IPS-20b (cell line): ENCODE results near the gene PORCN.
A peak's percentile ranks its signal among the peaks of the same experiment; 100 is the strongest.

Experiments
- H3K27ac ChIP-seq: one replicate; pipeline ENCODE4 v1.5.1; 2013; ENCODE audit warnings: low read length
- H3K27me3 ChIP-seq: 2 replicates; pipeline ENCODE4 v1.6.1; 2013; ENCODE audit warnings: mild to moderate bottlenecking, low read length, inconsistent platforms; ENCODE audit not compliant: insufficient read depth
- H3K36me3 ChIP-seq: 2 replicates; pipeline ENCODE4 v1.6.1; 2013; ENCODE audit warnings: low read depth, mild to moderate bottlenecking, inconsistent platforms, low read length, moderate library complexity; ENCODE audit not compliant: insufficient read depth
- H3K4me1 ChIP-seq: 2 replicates; pipeline ENCODE4 v1.6.1; 2013; ENCODE audit warnings: mild to moderate bottlenecking, control low read depth, inconsistent platforms, low read length, moderate library complexity; ENCODE audit not compliant: insufficient read depth
- H3K4me3 ChIP-seq: 2 replicates; pipeline ENCODE4 v1.5.1; 2013; ENCODE audit warnings: mild to moderate bottlenecking, low read length, inconsistent platforms
- H3K9ac ChIP-seq: 2 replicates; pipeline ENCODE4 v1.6.1; 2013; ENCODE audit warnings: low read depth, mild to moderate bottlenecking, inconsistent platforms, low read length, moderate library complexity
- H3K9me3 ChIP-seq: 2 replicates; pipeline ENCODE4 v1.6.1; 2013; ENCODE audit warnings: mild to moderate bottlenecking, low read depth, low read length, inconsistent platforms; ENCODE audit not compliant: insufficient read depth

Gene PORCN

DNA sequence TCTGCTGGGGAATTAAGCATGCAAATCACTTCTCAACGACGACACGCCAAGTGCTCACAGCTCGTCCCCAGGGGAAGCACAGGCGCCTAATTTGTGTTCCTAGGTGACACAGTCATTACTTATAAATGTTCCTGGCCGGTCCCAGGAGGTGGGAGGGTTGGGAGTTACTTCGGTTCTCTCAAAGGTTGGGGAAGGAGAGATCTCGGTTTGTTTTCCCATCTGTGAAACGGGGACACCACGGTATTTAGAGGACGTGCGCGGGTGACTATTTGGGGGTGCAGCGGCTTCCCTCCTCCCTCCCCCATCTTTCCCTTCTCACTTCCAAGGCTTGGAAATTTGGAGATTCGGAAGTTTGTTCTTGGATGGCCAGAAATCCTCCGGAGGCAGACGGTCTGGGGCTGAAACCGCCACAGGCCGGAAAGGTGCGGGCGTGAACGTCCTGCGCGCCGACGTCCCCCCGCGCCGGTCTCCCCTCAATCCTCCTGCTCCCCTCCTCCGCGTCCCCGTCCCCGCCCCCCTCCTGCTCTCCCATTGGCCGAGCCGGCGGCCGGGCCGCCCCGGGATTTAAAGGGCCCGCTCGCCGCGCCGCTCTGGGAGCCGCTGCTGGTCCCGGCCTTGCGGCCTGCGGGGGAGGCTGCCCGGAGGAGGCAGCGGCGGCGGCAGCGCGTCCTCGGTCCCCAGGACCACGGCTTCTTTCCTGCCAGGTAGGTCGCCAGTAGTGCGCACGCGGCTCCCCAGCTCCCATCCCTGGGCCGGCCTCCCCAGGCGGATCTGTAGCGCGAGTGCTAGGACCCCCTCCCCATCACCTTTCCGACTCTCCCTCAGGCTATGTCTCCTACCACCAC is at the start of gene PORCN:
Gene PORCN, plus strand, starts transcription at position 593 of the 845 bp plus-strand sequence. CDS start 829 bp downstream, outside the sequence.
- H3K9me3 ChIP-seq, result no peaks in the 10 kb centered on the region
- no peaks in the 10 kb centered on the region for H3K27me3 ChIP-seq
- peak within 1 kb of the TSS; percentile 82 for H3K9ac ChIP-seq
- peak within 1 kb of the TSS; percentile 89 for H3K4me3 ChIP-seq
- no peaks in the 10 kb centered on the region for H3K4me1 ChIP-seq
- H3K36me3 ChIP-seq, result no peaks in the 10 kb centered on the region
- no peak within 1 kb of the TSS for H3K27ac ChIP-seq

DNA sequence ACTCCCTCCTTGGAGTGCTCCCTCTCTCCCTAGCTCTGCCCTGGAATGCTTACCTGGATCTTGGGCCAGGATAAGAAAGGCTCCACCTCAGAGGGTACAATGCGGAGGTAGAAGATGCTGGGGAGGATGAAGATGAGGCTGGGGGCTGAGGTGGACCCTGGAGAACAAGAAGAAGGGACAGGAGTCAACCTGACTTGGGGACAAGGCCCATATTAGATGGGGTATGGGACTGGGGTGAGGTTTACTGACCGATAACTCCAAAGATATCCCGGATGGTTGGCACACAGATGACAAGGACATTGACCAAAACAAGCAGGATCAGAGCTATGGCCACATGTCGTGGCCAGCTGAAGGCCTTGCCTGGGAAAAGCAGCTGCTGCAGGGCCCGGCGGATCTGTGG is 49.3 kb upstream of the PORCN start:
- Histone ChIP-seq H3K27ac (no peak overlapping the region), H3K4me3 (no peak overlapping the region), H3K9ac (no peak overlapping the region), H3K27me3 (no peaks in the 10 kb centered on the region), H3K9me3 (no peaks in the 10 kb centered on the region), H3K36me3 (peaks cover 22% of the 10 kb centered on the region; the same call in 1 of the 2 replicates), H3K4me1 (no peaks in the 10 kb centered on the region)

DNA sequence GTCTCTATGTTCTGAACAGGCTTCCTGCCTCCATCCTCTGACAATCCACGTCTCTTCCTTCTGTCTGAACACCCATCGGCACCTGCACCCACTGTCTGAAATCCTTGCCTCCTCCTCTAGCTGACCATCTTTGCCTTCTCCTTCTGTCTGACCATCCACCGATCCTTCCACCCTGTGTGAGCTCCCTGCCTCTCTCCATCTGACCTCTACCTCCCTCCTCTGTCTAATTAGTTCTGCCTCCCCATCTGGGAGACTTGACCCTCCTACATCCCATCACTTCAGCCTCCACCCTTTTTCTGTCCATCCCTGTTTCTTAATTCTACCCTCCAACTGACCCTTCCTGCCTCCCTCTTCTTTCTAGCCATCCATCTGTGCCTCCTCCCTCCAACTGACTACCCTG is 48.8 kb upstream of the PORCN start:
- H3K36me3 ChIP-seq, result peaks cover 22% of the 10 kb centered on the region; the same call in 1 of the 2 replicates
- H3K27ac ChIP-seq, result no peak overlapping the region
- no peak overlapping the region for H3K4me3 ChIP-seq
- no peaks in the 10 kb centered on the region for H3K4me1 ChIP-seq
- H3K27me3 ChIP-seq, result no peaks in the 10 kb centered on the region
- H3K9ac ChIP-seq, result no peak overlapping the region
- H3K9me3 ChIP-seq, result no peaks in the 10 kb centered on the region

DNA sequence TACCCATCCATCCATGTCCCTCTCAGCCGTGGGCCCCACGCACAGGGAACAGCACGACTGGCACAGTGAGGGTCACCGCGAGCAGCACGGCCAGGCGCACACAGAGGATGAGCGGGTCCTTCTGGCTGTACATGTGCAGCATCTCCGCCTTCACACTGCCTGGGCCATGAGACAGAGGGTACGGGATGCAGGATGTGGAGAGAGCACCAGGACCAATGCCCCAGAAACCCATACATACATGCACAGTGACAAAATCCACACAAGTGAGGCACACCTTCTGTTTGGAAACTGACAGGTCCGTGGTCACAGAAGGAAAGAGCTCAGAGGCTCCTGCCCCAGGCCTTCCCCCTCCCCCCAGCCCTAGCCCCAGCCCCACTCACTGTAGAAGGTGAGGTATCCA is 48.2 kb upstream of the PORCN start:
- Histone ChIP-seq H3K36me3 (peaks cover 27% of the 10 kb centered on the region; the same call in 1 of the 2 replicates), H3K4me1 (no peaks in the 10 kb centered on the region), H3K27me3 (no peaks in the 10 kb centered on the region), H3K4me3 (no peak overlapping the region), H3K27ac (no peak overlapping the region), H3K9ac (no peak overlapping the region), H3K9me3 (no peaks in the 10 kb centered on the region)

DNA sequence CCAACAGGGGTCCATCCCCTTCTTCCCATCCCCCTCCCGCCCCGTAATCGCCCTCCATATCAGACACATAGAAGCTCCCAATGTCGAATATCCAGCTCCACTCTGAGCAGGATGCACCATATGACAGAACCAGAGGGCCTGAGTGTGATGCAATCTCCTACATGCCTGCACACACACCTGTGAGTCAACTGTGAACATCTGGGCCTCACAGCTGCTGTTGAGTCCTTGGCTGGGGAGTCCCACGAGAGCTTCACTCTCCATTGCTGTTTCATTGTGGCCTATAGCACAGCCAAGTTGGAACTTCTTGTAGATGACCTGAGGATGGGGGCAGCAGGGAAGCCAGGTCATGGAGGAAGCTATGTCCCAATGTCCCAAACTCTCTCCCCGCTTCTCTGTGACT is 47.0 kb upstream of the PORCN start:
- Histone ChIP-seq H3K27me3 (no peaks in the 10 kb centered on the region), H3K4me1 (no peaks in the 10 kb centered on the region), H3K4me3 (no peak overlapping the region), H3K9ac (no peak overlapping the region), H3K9me3 (no peaks in the 10 kb centered on the region), H3K27ac (no peak overlapping the region), H3K36me3 (peaks cover 30% of the 10 kb centered on the region; the same call in 1 of the 2 replicates)

DNA sequence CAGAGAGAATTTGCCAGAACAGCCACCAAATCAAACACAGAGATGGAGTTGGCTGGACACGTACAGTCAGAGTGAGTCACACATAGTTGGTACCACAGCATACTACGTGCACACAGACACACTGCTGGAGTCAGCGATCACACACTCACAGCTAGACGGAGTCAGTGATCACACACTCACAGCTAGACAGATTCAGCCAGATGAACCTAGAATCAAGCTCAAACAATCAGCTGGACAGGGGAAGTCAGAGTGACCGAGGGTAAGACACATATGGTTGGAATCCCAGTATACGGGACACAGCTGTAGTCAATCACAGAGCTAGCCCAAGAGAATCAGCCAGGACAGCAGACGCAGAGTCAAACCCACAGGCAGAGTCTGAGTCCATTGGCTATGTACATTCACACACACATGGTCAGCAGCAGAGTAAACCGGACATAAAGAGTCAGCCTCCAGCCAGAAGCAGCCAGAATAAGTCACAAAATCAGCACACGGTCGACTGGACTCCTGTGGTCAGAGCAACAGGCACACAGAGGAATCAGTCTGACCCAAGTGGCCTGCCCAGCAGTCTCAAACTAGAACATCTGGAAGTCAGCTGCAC is 43.4 kb upstream of the PORCN start:
- H3K27ac ChIP-seq, result no peak overlapping the region
- no peaks in the 10 kb centered on the region for H3K9me3 ChIP-seq
- H3K9ac ChIP-seq, result no peak overlapping the region
- peaks cover 23% of the 10 kb centered on the region; the same call in 1 of the 2 replicates for H3K36me3 ChIP-seq
- H3K4me1 ChIP-seq, result peaks cover 6% of the 10 kb centered on the region
- H3K27me3 ChIP-seq, result no peaks in the 10 kb centered on the region
- no peak overlapping the region for H3K4me3 ChIP-seq

DNA sequence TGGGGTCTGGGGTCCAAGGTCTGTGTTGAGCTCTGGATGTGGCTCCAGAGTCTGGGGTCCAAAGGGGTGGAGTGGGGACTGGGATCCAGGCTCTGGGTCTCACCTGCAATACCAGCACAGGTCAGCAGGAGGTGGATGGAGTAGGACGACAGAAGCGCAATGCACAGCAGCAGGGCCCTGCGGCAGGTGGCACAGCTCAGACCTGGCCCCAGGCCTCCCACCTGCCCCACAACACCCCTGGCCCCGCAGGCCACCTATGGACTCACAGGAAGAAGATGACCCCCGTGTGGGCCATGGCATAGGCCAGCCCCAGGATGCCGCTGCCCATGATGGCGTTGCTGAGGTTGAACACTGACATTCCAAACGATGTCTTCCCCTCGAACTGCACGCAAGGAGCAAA is 42.1 kb upstream of the PORCN start:
- H3K27ac ChIP-seq, result no peak overlapping the region
- H3K36me3 ChIP-seq, result peaks cover 13% of the 10 kb centered on the region; the same call in 1 of the 2 replicates
- no peak overlapping the region; the same call in 1 of the 2 replicates for H3K4me3 ChIP-seq
- H3K27me3 ChIP-seq, result no peaks in the 10 kb centered on the region
- H3K9ac ChIP-seq, result no peak overlapping the region
- no peaks in the 10 kb centered on the region for H3K9me3 ChIP-seq
- peaks cover 6% of the 10 kb centered on the region for H3K4me1 ChIP-seq

DNA sequence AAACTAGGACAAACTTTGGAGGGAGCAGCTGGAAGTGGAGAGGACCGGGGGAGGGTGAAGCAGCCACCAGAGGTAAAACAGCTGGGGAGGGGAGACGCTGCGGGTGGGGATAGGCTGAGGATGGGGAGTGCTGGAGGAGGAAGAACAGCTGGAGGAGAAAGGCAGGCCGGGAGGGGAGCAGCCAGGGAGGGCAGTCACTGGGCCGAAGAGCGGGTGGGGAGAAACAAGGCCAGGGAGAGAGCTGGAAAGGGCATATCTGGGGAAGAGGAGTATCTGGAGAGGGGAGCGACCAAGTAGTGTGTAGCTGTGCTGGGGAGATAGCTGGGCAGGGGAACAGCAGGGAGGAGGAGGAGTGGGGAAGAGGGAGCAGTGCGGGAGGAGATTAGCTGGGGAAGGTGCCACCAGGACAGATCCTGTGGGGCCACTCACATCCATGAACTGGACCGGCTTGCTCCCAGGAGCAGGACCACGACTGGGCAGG is 41.5 kb upstream of the PORCN start:
- Histone ChIP-seq H3K4me1 (peaks cover 6% of the 10 kb centered on the region), H3K27me3 (no peaks in the 10 kb centered on the region), H3K9me3 (no peaks in the 10 kb centered on the region), H3K9ac (peak overlapping the region; percentile 85; the same call in 1 of the 2 replicates), H3K36me3 (peaks cover 9% of the 10 kb centered on the region; the same call in 1 of the 2 replicates), H3K4me3 (peak overlapping the region; percentile 77; the same call in 1 of the 2 replicates), H3K27ac (peak overlapping the region; percentile 47)

DNA sequence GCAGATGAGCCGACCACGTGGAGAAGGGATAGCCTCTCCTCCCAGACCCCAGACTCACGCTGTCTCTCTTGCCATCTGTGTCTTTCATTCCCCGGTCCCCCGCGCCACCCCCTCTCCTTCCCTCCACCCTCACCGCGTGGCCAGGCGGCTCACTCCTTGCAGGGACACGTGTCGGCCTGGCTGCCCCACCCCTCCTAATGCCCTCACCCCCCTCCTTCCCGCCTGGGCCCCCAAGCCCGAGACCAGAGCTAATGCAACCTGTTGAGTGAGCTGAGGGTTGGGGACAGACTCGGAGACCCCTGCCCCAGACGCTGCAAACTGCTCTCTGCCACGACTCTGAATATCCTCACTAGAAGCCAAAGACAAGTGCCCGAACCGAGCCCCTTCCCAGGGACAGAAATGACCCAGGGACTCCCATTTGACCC is 40.5 kb upstream of the PORCN start:
- Histone ChIP-seq H3K9ac (peak overlapping the region; percentile 85; the same call in 1 of the 2 replicates), H3K4me3 (peak overlapping the region; percentile 77), H3K9me3 (no peaks in the 10 kb centered on the region), H3K27me3 (no peaks in the 10 kb centered on the region), H3K36me3 (peaks cover 9% of the 10 kb centered on the region; the same call in 1 of the 2 replicates), H3K27ac (no peak overlapping the region), H3K4me1 (peaks cover 10% of the 10 kb centered on the region)

DNA sequence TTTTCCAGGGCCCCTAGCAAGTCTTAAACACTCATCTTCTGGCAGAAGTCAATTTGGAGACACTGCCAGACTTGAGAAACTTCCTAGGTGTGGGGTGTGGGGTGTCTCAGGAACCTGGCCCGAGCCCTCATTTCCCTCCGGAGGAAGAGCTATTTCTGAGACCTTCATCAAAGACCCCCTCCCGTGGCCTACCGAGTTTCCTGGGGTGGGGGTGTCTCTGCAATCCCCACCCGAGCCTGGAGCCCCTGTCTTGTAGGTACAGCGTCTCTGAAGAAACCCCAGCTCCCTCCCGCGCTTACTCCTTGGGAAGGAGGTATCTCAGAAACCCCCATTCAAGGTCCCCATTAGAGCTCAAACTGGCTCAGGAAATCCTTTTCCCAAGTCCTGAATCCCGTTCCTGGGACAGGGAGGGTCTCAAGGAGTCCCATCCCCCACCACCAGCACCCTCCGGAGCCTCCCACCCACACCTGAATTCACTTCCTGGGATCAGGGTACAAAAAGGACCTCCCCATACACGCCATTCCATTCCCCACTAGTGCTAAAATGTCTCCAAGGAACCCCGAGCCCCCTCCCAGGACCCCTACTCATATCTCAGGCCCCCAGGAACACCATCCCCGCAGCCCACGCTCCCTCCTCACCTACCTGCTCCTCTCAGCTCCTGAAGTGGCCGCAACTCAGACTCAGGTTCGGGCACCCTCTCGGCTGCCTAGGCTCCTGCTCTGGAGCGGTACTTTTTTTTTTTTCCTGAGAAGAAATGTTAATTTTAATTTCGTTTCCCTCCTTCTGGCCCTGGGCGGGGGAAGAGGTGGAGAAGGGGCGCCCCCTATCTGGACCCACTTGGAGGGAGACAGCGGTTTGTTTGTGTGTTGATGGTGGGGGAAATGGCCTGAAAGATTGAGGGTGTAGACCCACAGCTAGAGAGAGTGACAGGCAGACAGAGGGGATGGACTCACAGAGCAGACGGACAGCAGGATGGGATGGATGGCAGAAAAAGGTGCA is 39.8 kb upstream of the PORCN start:
- peak overlapping the region; percentile 36 for H3K27ac ChIP-seq
- peak overlapping the region; percentile 77 for H3K4me3 ChIP-seq
- no peaks in the 10 kb centered on the region for H3K9me3 ChIP-seq
- peaks cover 9% of the 10 kb centered on the region; the same call in 1 of the 2 replicates for H3K36me3 ChIP-seq
- H3K27me3 ChIP-seq, result no peaks in the 10 kb centered on the region
- H3K9ac ChIP-seq, result peak overlapping the region; percentile 85; the same call in 1 of the 2 replicates
- H3K4me1 ChIP-seq, result peaks cover 11% of the 10 kb centered on the region
